EL (cell line): ENCODE results near the gene FGFRL1.
A peak's percentile ranks its signal among the peaks of the same experiment; 100 is the strongest.

Source experiments
- DNase-seq: peaks from one replicate; pipeline ENCODE4 v3.0.0-alpha.2; 2016

FGFRL1 gene

GRCh38 chr4:1011022-1011665 lies at the start of gene FGFRL1:
TSS of gene FGFRL1 (plus strand) at chr4:1011626. CDS start at chr4:1012486, 860 bp downstream.
- DNase-seq, result peak; percentile 88

GRCh38 chr4:962231-963208 lies 48.9 kb upstream of the FGFRL1 start:
- no peak for DNase-seq

- DNase-seq, result no peak
These were observed 47.9 kb upstream of the FGFRL1 start for GRCh38 chr4:963276-964225.

- no peak for DNase-seq
These were observed 46.9 kb upstream of the FGFRL1 start for GRCh38 chr4:964346-965025.

- no peak for DNase-seq
These were observed 46.2 kb upstream of the FGFRL1 start for GRCh38 chr4:965048-965765.

GRCh38 chr4:965766-966134 lies 45.7 kb upstream of the FGFRL1 start:
- no peak for DNase-seq

GRCh38 chr4:966266-967112 lies 44.9 kb upstream of the FGFRL1 start:
- no peak for DNase-seq

GRCh38 chr4:967113-968104 lies 44.0 kb upstream of the FGFRL1 start:
- DNase-seq, result no peak

GRCh38 chr4:968221-968620 lies 43.2 kb upstream of the FGFRL1 start:
- DNase-seq, result no peak

GRCh38 chr4:968621-969394 lies 42.6 kb upstream of the FGFRL1 start:
- no peak for DNase-seq

- no peak for DNase-seq
These were observed 41.2 kb upstream of the FGFRL1 start for GRCh38 chr4:970046-970745.

- DNase-seq, result peak; percentile 11
These were observed 40.4 kb upstream of the FGFRL1 start for GRCh38 chr4:970854-971520.

- DNase-seq, result no peak
These were observed 39.5 kb upstream of the FGFRL1 start for GRCh38 chr4:971666-972500.

- peak; percentile 30 for DNase-seq
These were observed 38.6 kb upstream of the FGFRL1 start for GRCh38 chr4:972651-973424.
